Gastroesophageal sphincter (tissue), 3 donors: Measurements from ENCODE around the gene SV2C.

Experiments used
- CTCF ChIP-seq, 4 experiments: fragments of 200-600 bp in 2 of 4; fragments of 450-650 bp in 2 of 4; sonication (generic) in 1 of 4; IDR thresholded peaks; one replicate each; pipeline ENCODE4 v1.5.1; 2017 to 2019; ENCODE audit warnings: antibody characterized with exemption in 4 of 4, mild to moderate bottlenecking in 2 of 4, moderate library complexity in 2 of 4
- EP300 ChIP-seq: sonication (generic); formaldehyde crosslinking; IDR thresholded peaks from one replicate; pipeline ENCODE4 v1.6.1; 2017; ENCODE audit warnings: antibody characterized with exemption, mild to moderate bottlenecking
- POLR2A ChIP-seq, 2 donors: fragments of 450-650 bp; IDR thresholded peaks; one replicate each; pipeline ENCODE4 v1.6.1; 2017; ENCODE audit warnings: antibody characterized with exemption in 2 of 2, mild to moderate bottlenecking in 2 of 2, moderate library complexity in 1 of 2
- POLR2AphosphoS5 ChIP-seq: sonication (generic); formaldehyde crosslinking; IDR thresholded peaks from one replicate; pipeline ENCODE4 v1.6.1; 2017; ENCODE audit warnings: antibody characterized with exemption

GRCh38 chr5:76240336-76240735, 157.2 kb downstream of the SV2C start:
- TF ChIP-seq EP300 = no peak
- no peak for TF ChIP-seq POLR2AphosphoS5
- TF ChIP-seq CTCF (IDR thresholded peaks at IDR 0.05) = no peak
- no peak for TF ChIP-seq POLR2A (IDR thresholded peaks at IDR 0.05)
